ENCODE measurements around the gene MYRF. TPM values are rescaled to one million over a fixed set of nuclear protein-coding genes. Genes with fewer than 3 reads are reported as not detected.

MYRF gene
- total and polyA plus RNA-seq, 2 of the 13 experiments (the other 11 are each of a cell fraction or from before 2014, with no cell fraction given) = 10.2 to 25.9 TPM

DNA sequence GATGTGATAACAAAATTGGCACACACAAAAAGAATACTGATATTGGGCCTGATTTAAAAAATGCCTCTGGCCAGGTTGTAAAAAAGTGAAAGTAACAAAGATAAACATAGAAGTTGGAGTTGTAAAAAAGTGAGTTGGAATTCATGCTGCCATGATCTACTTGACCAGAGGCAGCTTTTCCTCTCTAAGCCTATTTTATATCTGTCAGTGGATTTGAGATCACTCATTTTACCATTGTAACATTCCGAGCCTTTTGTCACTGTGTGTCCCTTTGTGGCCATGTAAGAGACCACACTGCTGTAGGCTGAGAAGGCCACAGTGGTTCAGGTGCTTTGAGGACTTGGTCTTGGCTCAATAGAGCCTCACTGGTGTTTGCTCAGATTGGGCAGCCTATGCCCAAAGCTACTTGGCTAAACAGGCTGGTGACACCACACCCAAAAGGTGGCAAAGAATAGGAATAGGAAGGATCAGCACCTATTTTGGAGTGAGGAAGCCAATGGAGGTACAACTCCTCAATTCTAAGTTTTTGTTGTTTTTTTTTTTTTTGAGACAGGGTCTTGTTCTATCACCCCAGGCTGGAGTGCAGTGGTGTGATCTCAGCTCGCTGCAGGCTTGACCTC lies 47.3 kb downstream of the MYRF start:
- DNase-seq (ENCODE audit: low spot score) (no peak), ATAC-seq (no peak), FAIRE-seq (no peak)
- Histone ChIP-seq H3K4me3 (replicated peaks in 1 of 3; ENCODE audit: insufficient read depth in 1 of 3, low read depth in 2 of 3, low read length in 3 of 3) (no peak overlapping the region), H3K9ac (ENCODE audit: insufficient read depth, low read depth, low read length) (no peak overlapping the region), H4K20me1 (ENCODE audit: insufficient read depth, low read length) (no peaks in the 10 kb centered on the region; the same call in 1 of the 2 replicates), H3K27ac (ENCODE audit: extremely low read length, insufficient read depth, low read length) (no peak overlapping the region), H3K79me2 (ENCODE audit: insufficient read depth, low read length) (peaks cover 18% of the 10 kb centered on the region), H3K27me3 (ENCODE audit: control insufficient read depth in 1 of 2, insufficient read depth in 2 of 2, low read length in 2 of 2) (no peaks in the 10 kb centered on the region), H3K4me2 (ENCODE audit: low read depth, low read length) (no peak overlapping the region), H3K9me3 (ENCODE audit: low read length) (no peaks in the 10 kb centered on the region), H3K36me3 (replicated peaks in 1 of 2; ENCODE audit: control insufficient read depth in 1 of 2, insufficient read depth in 2 of 2, low read length in 2 of 2) (peaks cover 19 to 52% of the 10 kb centered on the region in 2 experiments), H3K4me1 (ENCODE audit: insufficient read depth, low read length) (peaks cover 26% of the 10 kb centered on the region), H2AFZ (ENCODE audit: low read length) (no peak overlapping the region)
- CTCF ChIA-PET (ENCODE audit: low intra/inter-chr PET ratio, low total read pairs) = no interaction called here
- BruUV-seq (replicated peaks) = no TSS peak
- TF ChIP-seq HDAC2 (CRISPR knock-in tag; IDR thresholded peaks at IDR 0.05) = no peak
- no peak for TF ChIP-seq ZC3H13 (CRISPR knock-in tag; IDR thresholded peaks at IDR 0.05)
- peak; percentile 87 for TF ChIP-seq ZNF7 (CRISPR knock-in tag; IDR thresholded peaks at IDR 0.05)
- TF ChIP-seq AGO2 (optimal IDR thresholded peaks at IDR 0.05; ENCODE audit: low read depth, low read length) = peak; percentile 38
- no peak for TF ChIP-seq SIN3A (IDR thresholded peaks at IDR 0.05; ENCODE audit: borderline replicate concordance, low read depth, low read length)
- TF ChIP-seq NR1H2 (CRISPR knock-in tag; IDR thresholded peaks at IDR 0.05; ENCODE audit: borderline replicate concordance, low read depth) = no peak
- peak; percentile 48; the same call in 1 of the 2 replicates for TF ChIP-seq RBFOX2 (IDR thresholded peaks at IDR 0.05; ENCODE audit: low read depth, low read length)
- intact Hi-C loops (cut with micrococcal nuclease; ENCODE audit: unreplicated experiment) (no loop called here), in situ Hi-C loops (cut with HindIII; ENCODE audit: extremely low pct_ligation_motif_present, low pct_unique_long_range_greater_than_20kb) (loop anchor here (10.0 kb wide), 1 partner anchor 285 kb away; no protein-coding TSS in a partner anchor)
- POLR2A ChIA-PET = no interaction called here
- 100% methylated on average over 2 of the region's 2 CpGs for WGBS (ENCODE audit: low lambda C conversion rate)

All from HepG2 (cell line).